ENCODE data around the gene NPY4R.
"Not testable (repeated sequence)": the region's sequence is repeated elsewhere in the genome, so short reads cannot be mapped to it uniquely, and the experiment has no call there.

The NPY4R gene

DNA sequence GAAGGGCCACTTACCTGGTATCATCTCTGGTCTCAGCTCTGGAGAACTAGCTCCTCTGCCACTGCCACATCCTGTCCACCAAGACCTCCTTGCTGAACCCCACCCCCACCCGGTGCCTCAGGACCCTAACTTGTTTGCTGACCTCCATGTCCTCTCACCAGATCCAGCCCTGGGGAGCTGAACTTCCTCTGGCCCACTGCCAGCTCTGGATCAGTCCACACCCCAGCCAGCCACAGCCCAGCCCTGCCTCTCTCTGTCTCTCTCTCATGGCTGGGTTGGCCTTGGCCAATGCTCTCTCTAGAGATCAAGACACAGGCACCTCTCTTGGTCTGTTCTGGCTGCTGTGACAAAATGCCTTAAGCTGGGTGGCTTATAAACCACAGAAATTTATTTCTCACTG is 14.4 kb downstream of the NPY4R start:
- not testable (repeated sequence) for DNase-seq

DNA sequence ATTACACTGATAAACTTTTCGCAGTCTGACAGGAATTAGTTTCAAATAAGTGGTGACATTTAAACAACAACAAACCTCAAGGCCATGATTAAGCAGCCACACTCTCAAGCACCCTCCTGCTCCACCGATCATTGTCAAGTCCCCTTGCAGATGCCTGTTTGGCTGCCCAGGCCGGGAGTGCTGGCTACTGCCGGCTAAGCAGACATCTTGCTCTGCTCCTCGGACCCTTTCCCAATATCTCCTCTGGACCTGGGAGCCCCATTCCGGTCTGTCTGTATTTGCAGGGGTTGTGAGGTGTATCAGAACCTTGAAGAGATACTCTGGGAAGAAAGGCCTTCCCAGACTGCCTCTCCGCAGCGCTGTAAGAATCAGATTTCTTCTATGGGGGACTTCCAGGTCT is 14.9 kb downstream of the NPY4R start:
- DNase-seq: not testable (repeated sequence)

DNA sequence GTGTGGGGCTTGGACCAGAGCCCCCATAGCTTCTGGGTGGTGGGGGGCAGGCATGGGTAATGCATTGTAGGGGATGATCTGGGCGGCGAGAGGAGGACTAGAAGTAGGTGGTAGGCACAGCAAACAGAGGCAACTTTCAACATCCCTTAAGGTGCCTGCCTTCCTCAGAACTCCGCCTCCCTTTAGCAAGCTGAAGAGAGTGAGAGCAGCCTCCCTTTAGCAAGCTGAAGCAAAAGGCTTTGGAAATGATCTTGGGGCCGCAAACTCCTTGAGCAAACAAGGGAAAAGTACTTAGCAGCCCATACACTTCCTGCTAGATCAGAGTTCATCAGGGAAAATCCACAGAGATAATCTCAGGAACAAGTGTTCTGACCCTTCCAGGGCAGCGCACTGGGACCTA is 18.3 kb downstream of the NPY4R start:
- not testable (repeated sequence) for DNase-seq

DNA sequence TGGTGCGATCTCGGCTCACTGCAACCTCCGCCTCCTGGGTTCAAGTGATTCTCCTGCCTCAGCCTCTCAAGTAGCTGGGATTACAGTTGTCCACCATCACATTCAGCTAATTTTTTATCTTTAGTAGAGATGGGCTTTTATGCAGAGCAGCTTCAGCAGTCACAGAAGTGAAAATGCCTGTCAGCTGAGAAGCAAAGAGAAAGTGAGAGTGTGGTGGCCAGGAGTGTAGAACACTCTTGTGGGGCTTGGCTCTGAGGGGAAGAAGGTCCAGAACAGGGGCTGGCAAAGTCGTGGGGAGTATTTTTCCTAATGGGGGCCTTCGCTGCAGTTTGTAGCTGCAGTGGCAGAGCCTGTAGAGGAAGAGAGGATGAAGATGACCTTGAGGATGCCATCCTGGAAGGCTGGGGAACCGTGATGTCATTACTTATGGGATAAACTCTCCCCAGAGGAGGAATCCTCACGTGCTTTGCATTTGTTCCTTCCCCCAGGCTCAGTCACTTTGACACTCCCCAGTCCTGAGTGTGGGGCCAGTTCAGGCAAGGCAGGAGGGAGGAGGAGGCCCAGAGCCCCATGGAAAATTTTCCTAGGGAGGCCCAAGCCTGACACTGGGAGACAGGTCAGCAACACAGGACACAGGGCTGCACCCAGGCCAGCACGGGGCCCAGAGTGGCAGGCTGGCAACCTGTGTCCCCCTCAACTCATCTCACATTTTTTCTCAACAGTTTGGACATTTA is 20.2 kb downstream of the NPY4R start:
- not testable (repeated sequence) for DNase-seq

DNA sequence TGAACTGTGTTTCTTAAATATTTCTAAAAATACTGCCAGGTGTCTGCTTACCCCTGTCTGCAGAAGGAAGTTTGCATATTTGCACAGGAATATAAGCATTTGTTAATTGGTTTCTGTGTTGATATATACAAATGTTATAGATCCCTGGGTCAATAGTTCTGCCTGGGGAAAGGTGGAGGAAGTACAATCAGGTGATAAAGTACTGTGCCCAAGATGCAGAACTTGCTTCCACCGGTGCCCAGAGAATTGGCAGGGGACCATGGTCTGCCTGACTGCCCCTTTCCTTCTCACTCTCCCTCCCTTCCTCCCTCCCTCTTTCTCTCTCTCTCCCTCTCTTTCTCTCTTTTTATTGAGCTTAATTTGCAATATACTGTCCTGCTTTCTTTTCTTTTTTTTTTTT is 22.3 kb downstream of the NPY4R start:
- not testable (repeated sequence) for DNase-seq

DNA sequence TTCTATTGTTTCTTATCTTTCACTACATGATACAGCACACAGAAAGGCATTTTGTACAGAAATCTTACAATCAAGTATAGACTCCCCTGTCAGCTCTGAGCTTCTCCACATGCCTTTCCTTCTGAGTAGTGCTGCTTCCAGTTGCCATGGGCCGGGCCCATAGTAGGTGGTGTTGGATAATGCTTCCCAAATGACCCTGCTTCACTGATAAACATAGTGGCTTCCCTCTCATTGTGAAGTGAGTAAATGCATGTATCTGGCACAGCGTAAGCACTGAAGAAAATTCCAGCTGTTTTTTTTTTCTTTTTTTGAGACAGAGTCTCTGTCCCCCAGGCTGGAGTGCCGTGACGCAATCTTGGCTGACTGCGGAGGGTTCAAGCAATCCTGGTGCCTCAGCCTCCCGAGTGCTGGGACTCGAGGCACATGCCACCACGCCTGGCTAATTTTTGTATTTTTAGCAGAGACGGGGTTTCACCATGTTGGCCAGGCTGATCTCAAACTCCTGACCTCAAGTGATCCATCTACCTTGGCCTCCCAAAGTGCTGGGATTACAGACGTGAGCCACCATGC is 23.0 kb downstream of the NPY4R start:
- DNase-seq: not testable (repeated sequence)

DNA sequence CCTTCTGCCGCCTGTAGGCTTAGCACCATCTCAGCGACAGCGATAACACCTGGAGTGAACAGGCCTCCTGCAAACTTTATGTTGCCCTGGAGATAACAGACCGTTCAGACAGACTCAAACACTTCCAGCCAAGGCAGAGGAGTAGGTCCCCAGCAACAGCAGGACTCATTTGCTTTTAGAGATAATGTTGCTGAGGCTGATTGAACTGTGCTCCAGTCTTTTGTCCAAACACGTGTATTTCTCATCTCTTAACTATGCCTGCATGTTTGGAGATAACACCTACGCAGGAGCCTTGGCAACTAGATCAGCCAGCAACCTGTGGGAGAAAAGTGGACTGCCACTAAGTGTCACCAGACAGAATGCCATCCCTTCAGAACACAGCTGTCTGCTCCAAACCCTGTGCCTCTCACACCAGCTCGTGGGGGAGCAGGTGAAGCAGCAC is 23.9 kb downstream of the NPY4R start:
- not testable (repeated sequence) for DNase-seq

DNA sequence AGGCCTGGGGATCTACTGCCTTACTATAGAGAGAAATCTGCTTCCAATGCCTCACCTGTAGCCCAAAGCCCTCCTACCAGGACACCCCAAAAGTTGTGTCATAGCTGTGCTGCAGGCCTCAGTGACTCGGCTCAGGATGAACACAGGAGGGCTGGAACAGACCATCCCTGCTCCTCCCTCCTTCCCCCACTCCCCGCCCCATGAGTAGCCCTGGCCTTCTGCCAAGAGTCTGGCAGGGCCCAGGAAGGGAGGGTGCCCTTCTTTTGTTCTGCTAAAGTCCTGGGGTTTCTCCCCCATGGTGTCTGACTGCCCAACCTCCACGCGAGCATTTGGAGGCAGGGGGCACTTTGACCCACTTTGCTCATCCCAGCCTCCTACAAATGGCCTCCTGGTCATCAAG is 24.8 kb downstream of the NPY4R start:
- DNase-seq: not testable (repeated sequence)

DNA sequence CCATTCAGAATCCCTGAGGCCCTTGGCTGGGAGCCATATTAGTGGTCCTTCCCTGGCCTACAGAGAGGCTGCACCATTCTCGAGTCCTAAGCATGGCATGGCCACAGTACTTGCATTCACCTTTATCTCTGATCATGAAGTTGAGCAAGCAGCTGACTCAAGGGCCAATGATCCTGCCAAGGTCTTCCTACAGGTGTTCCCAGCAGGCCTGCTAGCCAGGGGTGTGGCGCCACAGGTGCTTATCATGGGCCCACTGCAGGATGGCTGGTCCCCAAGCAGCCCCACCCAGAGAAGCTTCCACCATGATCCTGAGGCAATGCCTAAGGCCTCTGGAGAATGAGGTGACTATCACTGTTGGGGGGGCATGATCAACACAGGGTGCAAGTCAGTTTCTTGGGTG is 42.2 kb downstream of the NPY4R start:
- not testable (repeated sequence) for DNase-seq

DNA sequence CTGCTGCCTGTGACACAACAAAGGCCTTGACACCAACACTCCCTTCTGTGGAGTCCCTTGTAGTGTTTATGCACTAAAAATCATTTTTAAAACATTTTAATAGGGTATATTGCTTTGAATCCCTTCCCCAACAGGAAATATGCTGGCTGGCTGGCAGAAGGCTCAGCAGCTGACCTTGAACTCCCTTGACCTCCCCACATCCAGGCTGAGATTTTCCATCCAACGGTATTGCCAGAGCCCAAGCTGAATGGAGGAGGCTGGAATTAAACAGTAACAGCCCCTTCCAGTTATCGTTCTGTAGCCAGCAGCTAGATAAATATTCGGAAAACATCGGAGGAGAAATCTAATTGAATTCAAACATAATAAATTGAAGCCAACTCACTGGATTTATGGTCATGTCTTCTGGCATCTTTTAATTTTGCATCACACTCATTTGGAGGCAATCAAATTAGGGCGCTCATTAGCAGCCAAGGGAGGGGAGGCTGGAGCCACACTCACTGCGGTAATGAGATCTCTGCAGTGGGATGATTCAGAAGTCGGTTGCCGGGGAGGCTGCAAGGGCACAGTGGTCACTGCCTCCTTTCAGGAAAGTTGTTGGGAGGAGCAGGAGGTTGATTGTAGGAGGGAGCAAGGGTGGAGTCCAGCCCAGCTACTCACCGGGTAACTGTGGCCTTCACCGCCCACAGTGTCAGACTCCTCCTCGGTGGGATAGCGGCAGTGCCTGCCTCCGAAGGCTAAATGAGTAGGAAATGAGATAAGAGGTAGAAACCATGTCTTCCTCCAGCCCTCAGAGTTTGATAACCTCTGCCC is 46.0 kb downstream of the NPY4R start:
- not testable (repeated sequence) for DNase-seq

DNA sequence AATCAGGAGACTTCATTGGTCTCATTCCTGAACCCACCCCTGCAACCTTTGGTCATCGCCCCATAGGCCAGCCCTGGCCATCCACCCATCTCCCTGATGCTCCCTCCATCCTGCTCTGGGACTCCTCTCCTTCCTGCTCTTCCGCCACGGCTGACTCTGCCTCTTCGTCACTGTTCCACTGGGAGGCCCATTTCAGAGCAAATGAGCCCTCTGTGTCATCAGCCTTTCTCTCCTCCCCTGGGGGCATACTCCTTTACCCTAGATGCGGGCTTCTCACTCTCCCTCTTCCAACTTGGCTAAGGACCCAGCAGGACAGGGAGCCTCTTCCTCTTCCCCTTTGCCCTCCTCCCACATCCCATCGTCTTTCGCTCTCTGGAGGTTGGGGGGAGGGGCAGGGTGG is 47.5 kb downstream of the NPY4R start:
- not testable (repeated sequence) for DNase-seq

DNA sequence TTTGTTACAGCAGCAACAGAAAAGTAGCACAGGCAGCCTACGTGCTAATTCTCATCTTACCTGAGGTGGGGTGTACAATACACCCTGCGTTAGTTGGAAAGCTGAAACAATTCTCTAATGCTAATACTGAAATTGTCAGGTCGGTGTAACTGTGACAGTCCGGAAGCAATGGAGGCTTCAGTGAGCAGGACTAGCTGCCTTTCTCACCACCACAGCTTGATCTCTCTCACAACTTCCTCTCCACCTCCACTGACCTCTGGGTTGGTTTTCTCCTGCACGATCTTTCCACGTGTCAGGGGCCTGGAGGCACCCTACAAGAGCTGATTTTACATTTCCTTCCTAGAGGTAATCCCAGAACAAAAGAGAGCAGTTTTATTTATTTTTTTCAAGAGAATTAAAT is 50.5 kb downstream of the NPY4R start:
- not testable (repeated sequence) for DNase-seq

DNA sequence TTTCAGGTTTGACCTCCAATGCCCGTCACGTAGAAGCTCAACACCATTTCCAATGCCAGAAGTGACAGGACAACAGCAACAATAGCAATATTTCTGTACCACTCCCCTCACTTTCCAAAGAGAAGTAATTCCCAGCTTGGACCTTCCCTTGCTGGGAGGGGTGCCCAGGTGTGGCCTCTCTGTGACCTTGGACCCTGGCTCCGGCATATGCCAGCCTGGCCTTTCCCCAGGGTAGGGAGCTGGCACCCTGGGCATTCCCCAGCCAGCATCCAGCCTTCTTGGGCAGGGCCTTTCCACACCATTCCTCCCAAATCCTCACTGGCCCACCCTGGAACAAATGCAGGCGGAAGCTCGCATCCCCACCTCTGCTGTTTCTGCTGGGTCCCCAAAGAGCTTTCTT is 53.1 kb downstream of the NPY4R start:
- not testable (repeated sequence) for DNase-seq

DNA sequence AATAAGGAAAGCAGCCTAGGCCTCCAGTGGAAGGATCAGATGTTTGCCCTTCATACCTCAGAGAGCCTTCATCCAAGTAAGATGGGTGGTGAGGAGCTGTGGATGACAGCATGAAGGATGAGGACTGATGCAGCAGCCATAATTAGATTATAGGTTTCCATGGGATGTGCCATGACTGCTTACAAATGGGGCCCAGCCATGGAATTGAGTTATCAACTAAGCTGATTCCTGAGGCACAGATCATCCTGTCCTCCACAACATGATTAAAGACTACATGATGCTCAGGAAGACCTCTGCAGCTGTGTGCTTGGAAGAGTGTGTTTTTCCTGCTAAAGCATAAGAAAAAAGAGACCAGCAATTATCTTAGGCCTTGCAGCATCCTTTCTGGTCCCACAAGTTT is 54.6 kb downstream of the NPY4R start:
- not testable (repeated sequence) for DNase-seq
